ENCODE measurements around the gene FAM131A.

The FAM131A gene

GRCh38 chr3:184388164-184388935 lies 51.0 kb downstream of the FAM131A start:
- H3K4me1 ChIP-seq (ENCODE audit: control insufficient read depth, insufficient read depth, low read length, poor library complexity, severe bottlenecking) = no peaks in the 10 kb centered on the region
- H3K9me3 ChIP-seq (ENCODE audit: control insufficient read depth, low read length) = no peaks in the 10 kb centered on the region
- H3K4me3 ChIP-seq (ENCODE audit: extremely low read depth, insufficient read depth, low read length, poor library complexity, severe bottlenecking) = no peak overlapping the region
- no peaks in the 10 kb centered on the region for H3K36me3 ChIP-seq (ENCODE audit: control insufficient read depth, insufficient read depth, low read length)
- H3K27ac ChIP-seq (ENCODE audit: low read depth, low read length, severe bottlenecking) = no peak overlapping the region
- WGBS, 2 experiments (ENCODE audit: insufficient coverage in 2 of 2) = 86% methylated on average over 7 of the region's 8 CpGs

- no peak overlapping the region for H3K27ac ChIP-seq (ENCODE audit: low read depth, low read length, severe bottlenecking)
- H3K4me1 ChIP-seq (ENCODE audit: control insufficient read depth, insufficient read depth, low read length, poor library complexity, severe bottlenecking) = no peaks in the 10 kb centered on the region
- WGBS, 2 experiments (ENCODE audit: insufficient coverage in 2 of 2) = 83 to 91% methylated on average over 8 of the region's 8 CpGs
- no peak overlapping the region for H3K4me3 ChIP-seq (ENCODE audit: extremely low read depth, insufficient read depth, low read length, poor library complexity, severe bottlenecking)
- no peaks in the 10 kb centered on the region for H3K9me3 ChIP-seq (ENCODE audit: control insufficient read depth, low read length)
- no peaks in the 10 kb centered on the region for H3K36me3 ChIP-seq (ENCODE audit: control insufficient read depth, insufficient read depth, low read length)
Measured at GRCh38 chr3:184388936-184389230, 51.5 kb downstream of the FAM131A start.

GRCh38 chr3:184389384-184389783 lies 52.0 kb downstream of the FAM131A start:
- H3K9me3 ChIP-seq (ENCODE audit: control insufficient read depth, low read length) = no peaks in the 10 kb centered on the region
- WGBS, 2 experiments (ENCODE audit: insufficient coverage in 2 of 2) = 48% methylated on average over 2 of the region's 5 CpGs; no CpG with 5 or more reads in 1 of the 2 experiments

GRCh38 chr3:184389935-184390528 lies 52.6 kb downstream of the FAM131A start:
- 85 to 95% methylated on average over 4 of the region's 5 CpGs for WGBS, 2 experiments (ENCODE audit: insufficient coverage in 2 of 2)
- H3K9me3 ChIP-seq (ENCODE audit: control insufficient read depth, low read length) = no peaks in the 10 kb centered on the region
- H3K36me3 ChIP-seq (ENCODE audit: control insufficient read depth, insufficient read depth, low read length) = no peaks in the 10 kb centered on the region
- no peak overlapping the region for H3K4me3 ChIP-seq (ENCODE audit: extremely low read depth, insufficient read depth, low read length, poor library complexity, severe bottlenecking)
- no peaks in the 10 kb centered on the region for H3K4me1 ChIP-seq (ENCODE audit: control insufficient read depth, insufficient read depth, low read length, poor library complexity, severe bottlenecking)
- no peak overlapping the region for H3K27ac ChIP-seq (ENCODE audit: low read depth, low read length, severe bottlenecking)

More at GRCh38 chr3:184389384-184389783, 52.0 kb downstream of the FAM131A start:
- Histone ChIP-seq H3K4me3 (ENCODE audit: extremely low read depth, insufficient read depth, low read length, poor library complexity, severe bottlenecking) (no peak overlapping the region), H3K27ac (ENCODE audit: low read depth, low read length, severe bottlenecking) (no peak overlapping the region), H3K4me1 (ENCODE audit: control insufficient read depth, insufficient read depth, low read length, poor library complexity, severe bottlenecking) (no peaks in the 10 kb centered on the region), H3K36me3 (ENCODE audit: control insufficient read depth, insufficient read depth, low read length) (no peaks in the 10 kb centered on the region)

- Histone ChIP-seq H3K36me3 (ENCODE audit: control insufficient read depth, insufficient read depth, low read length) (no peaks in the 10 kb centered on the region), H3K4me1 (ENCODE audit: control insufficient read depth, insufficient read depth, low read length, poor library complexity, severe bottlenecking) (no peaks in the 10 kb centered on the region), H3K27ac (ENCODE audit: low read depth, low read length, severe bottlenecking) (no peak overlapping the region), H3K4me3 (ENCODE audit: extremely low read depth, insufficient read depth, low read length, poor library complexity, severe bottlenecking) (no peak overlapping the region), H3K9me3 (ENCODE audit: control insufficient read depth, low read length) (no peaks in the 10 kb centered on the region)
- 89 to 97% methylated on average over 3 of the region's 3 CpGs for WGBS, 2 experiments (ENCODE audit: insufficient coverage in 2 of 2)
Measured at GRCh38 chr3:184391266-184391665, 53.9 kb downstream of the FAM131A start.

GRCh38 chr3:184395320-184395660 lies 57.9 kb downstream of the FAM131A start:
- H3K9me3 ChIP-seq (ENCODE audit: control insufficient read depth, low read length) = no peaks in the 10 kb centered on the region
- H3K4me3 ChIP-seq (ENCODE audit: extremely low read depth, insufficient read depth, low read length, poor library complexity, severe bottlenecking) = no peak overlapping the region
- H3K36me3 ChIP-seq (ENCODE audit: control insufficient read depth, insufficient read depth, low read length) = no peaks in the 10 kb centered on the region
- WGBS, 2 experiments (ENCODE audit: insufficient coverage in 2 of 2) = 100% methylated on average over 3 to 4 of the region's 5 CpGs
- H3K27ac ChIP-seq (ENCODE audit: low read depth, low read length, severe bottlenecking) = no peak overlapping the region
- H3K4me1 ChIP-seq (ENCODE audit: control insufficient read depth, insufficient read depth, low read length, poor library complexity, severe bottlenecking) = no peaks in the 10 kb centered on the region

Measured in mesodermal cell (in vitro differentiated cells).